Stimulated activated naive B cell treated with anti-CD40 and anti-IgM and Interleukin-4, amounts not matched to agents 10 μg/mL and 1 μg/mL and 100 μg/mL, for 72 hours (primary cell): ENCODE measurements around the gene TBC1D19.

Experiments used
- ATAC-seq, 2 donors: fragments of 150-1000 bp; cut with Tn5 transposase; replicated peaks; 2 replicates each; pipeline ENCODE4 v1.10.0; 2021; ENCODE audit warnings: moderate library complexity in 1 of 2
- DNase-seq: peaks from one replicate; pipeline ENCODE4 v3.0.0; 2021
- H3K27ac Mint-ChIP-seq: one replicate; pipeline ENCODE4 v1.8.0; 2022; ENCODE audit warnings: mild to moderate bottlenecking, mixed read lengths
- H3K27me3 Mint-ChIP-seq, 2 donors: one replicate each; pipeline ENCODE4 v1.8.0; 2022; ENCODE audit warnings: mixed read lengths in 2 of 2
- H3K36me3 Mint-ChIP-seq, 2 donors: one replicate each; pipeline ENCODE4 v1.8.0; 2022; ENCODE audit warnings: mixed read lengths in 2 of 2, mild to moderate bottlenecking in 1 of 2
- H3K4me1 Mint-ChIP-seq, 2 donors: one replicate each; pipeline ENCODE4 v1.8.0; 2022; ENCODE audit warnings: mixed read lengths in 2 of 2, mild to moderate bottlenecking in 1 of 2
- H3K4me3 Mint-ChIP-seq, 2 donors: one replicate each; pipeline ENCODE4 v1.8.0; 2022; ENCODE audit warnings: mild to moderate bottlenecking in 2 of 2, mixed read lengths in 2 of 2, moderate library complexity in 1 of 2
- H3K9me3 Mint-ChIP-seq, 2 donors: one replicate each; pipeline ENCODE4 v1.8.0; 2022; ENCODE audit warnings: mixed read lengths in 2 of 2, mild to moderate bottlenecking in 1 of 2

The TBC1D19 gene

GRCh38 chr4:26791346-26791745, 207.5 kb downstream of the TBC1D19 start:
- Mint-ChIP-seq H3K4me1 (peaks cover 14 to 24% of the 10 kb centered on the region in 2 donors), H3K27me3 (peaks cover 4 to 34% of the 10 kb centered on the region in 2 donors), H3K4me3 (no peak overlapping the region), H3K9me3 (no peaks in the 10 kb centered on the region), H3K27ac (no peak overlapping the region), H3K36me3 (peaks cover 0 to 6% of the 10 kb centered on the region in 2 donors)
- no peak for ATAC-seq
- DNase-seq = no peak

- peaks cover 4 to 11% of the 10 kb centered on the region in 2 donors for H3K4me1 Mint-ChIP-seq
These were observed 208.8 kb downstream of the TBC1D19 start for GRCh38 chr4:26792639-26793038.

GRCh38 chr4:26793735-26794134, 209.9 kb downstream of the TBC1D19 start:
- Mint-ChIP-seq H3K27ac (no peak overlapping the region), H3K4me1 (peaks cover 0 to under 1% of the 10 kb centered on the region in 2 donors), H3K27me3 (peaks cover 4 to 30% of the 10 kb centered on the region in 2 donors), H3K9me3 (peaks cover 3 to 7% of the 10 kb centered on the region in 2 donors), H3K36me3 (peaks cover 0 to 6% of the 10 kb centered on the region in 2 donors), H3K4me3 (no peak overlapping the region)
- DNase-seq (no peak), ATAC-seq (no peak)

More at GRCh38 chr4:26792639-26793038, 208.8 kb downstream of the TBC1D19 start:
- Mint-ChIP-seq H3K9me3 (no peaks in the 10 kb centered on the region), H3K27ac (no peak overlapping the region), H3K27me3 (peaks cover 4 to 34% of the 10 kb centered on the region in 2 donors), H3K4me3 (no peak overlapping the region), H3K36me3 (peaks cover 0 to 6% of the 10 kb centered on the region in 2 donors)
- no peak for DNase-seq
- no peak for ATAC-seq

- Mint-ChIP-seq H3K9me3 (peaks cover 5 to 8% of the 10 kb centered on the region in 2 donors), H3K36me3 (peaks cover 0 to 2% of the 10 kb centered on the region in 2 donors), H3K4me1 (no peaks in the 10 kb centered on the region), H3K4me3 (no peak overlapping the region), H3K27me3 (peaks cover 4 to 18% of the 10 kb centered on the region in 2 donors), H3K27ac (no peak overlapping the region)
- ATAC-seq (no peak), DNase-seq (no peak)
These were observed 212.2 kb downstream of the TBC1D19 start for GRCh38 chr4:26796081-26796480.

- DNase-seq = no peak
- H3K9me3 Mint-ChIP-seq = peaks cover 5 to 8% of the 10 kb centered on the region in 2 donors
- H3K27me3 Mint-ChIP-seq = peaks cover 11 to 13% of the 10 kb centered on the region in 2 donors
- H3K36me3 Mint-ChIP-seq = peaks cover 0 to 8% of the 10 kb centered on the region in 2 donors
- H3K4me3 Mint-ChIP-seq = no peak overlapping the region
- ATAC-seq = no peak
- no peak overlapping the region for H3K27ac Mint-ChIP-seq
- peaks cover 22 to 26% of the 10 kb centered on the region in 2 donors for H3K4me1 Mint-ChIP-seq
These were observed 218.9 kb downstream of the TBC1D19 start for GRCh38 chr4:26802790-26803189.

GRCh38 chr4:26803211-26803861, 219.5 kb downstream of the TBC1D19 start:
- Mint-ChIP-seq H3K4me1 (peaks cover 23 to 28% of the 10 kb centered on the region in 2 donors), H3K9me3 (peaks cover 4 to 5% of the 10 kb centered on the region in 2 donors), H3K36me3 (peaks cover 0 to 8% of the 10 kb centered on the region in 2 donors), H3K4me3 (no peak overlapping the region), H3K27ac (no peak overlapping the region), H3K27me3 (peaks cover 11 to 13% of the 10 kb centered on the region in 2 donors)
- no peak for DNase-seq
- no peak for ATAC-seq

- Mint-ChIP-seq H3K4me3 (no peak overlapping the region), H3K27ac (no peak overlapping the region), H3K4me1 (peaks cover 28 to 37% of the 10 kb centered on the region in 2 donors), H3K9me3 (peaks cover 0 to 2% of the 10 kb centered on the region in 2 donors), H3K36me3 (peaks cover 0 to 8% of the 10 kb centered on the region in 2 donors), H3K27me3 (peaks cover 16 to 20% of the 10 kb centered on the region in 2 donors)
- DNase-seq = no peak
- no peak for ATAC-seq
These were observed 220.6 kb downstream of the TBC1D19 start for GRCh38 chr4:26804451-26804850.

- Mint-ChIP-seq H3K4me1 (peaks cover 31 to 42% of the 10 kb centered on the region in 2 donors), H3K4me3 (no peak overlapping the region), H3K27me3 (peaks cover 21 to 25% of the 10 kb centered on the region in 2 donors), H3K27ac (no peak overlapping the region), H3K9me3 (peaks cover 0 to 2% of the 10 kb centered on the region in 2 donors), H3K36me3 (peaks cover 0 to 8% of the 10 kb centered on the region in 2 donors)
- no peak for DNase-seq
- no peak for ATAC-seq
These were observed 221.0 kb downstream of the TBC1D19 start for GRCh38 chr4:26804925-26805324.
